ENCODE data around the gene TRIM60.
"Not testable (repeated sequence)": the region's sequence is repeated elsewhere in the genome, so short reads cannot be mapped to it uniquely, and the experiment has no call there.

The TRIM60 gene

DNA sequence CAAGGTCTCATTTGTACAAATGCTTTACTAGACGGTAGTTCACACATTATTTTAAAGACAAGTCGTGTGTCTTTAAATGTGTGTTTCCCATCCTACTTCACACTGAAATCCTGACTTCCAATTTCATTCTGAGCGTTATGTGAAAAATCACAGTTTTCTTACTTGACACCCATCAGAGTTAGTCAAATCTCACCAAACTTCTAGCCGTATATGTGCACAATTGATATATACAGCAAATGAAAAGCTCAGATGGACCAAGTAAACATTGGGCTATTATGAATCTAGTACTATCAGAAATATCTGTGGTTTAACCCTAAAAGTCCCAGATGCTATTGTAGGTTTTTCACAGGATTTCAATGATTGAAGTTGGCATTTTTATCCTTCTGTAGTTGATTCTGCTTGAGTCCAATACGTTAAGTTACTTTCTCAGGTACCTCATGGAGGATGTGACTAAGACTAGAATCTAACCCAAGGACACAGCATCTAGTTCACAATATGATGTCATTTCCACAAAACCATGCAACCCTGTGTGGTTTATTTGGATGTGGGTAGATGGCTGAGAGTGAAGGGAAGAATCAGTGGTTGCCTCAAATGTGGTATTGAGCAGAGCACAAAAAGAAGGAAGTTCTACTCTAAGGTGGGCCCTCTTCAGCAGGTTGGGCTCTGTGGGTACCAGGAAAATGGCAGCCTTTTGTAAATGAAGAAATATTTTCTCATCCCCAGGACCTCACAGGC, 22.1 kb upstream of the TRIM60 start:
- Histone ChIP-seq H3K4me3 (ENCODE audit: low read length) (no peak overlapping the region), H3K27ac (ENCODE audit: low read length) (no peak overlapping the region), H3K4me1 (ENCODE audit: control insufficient read depth, low read depth, low read length) (no peaks in the 10 kb centered on the region), H3K36me3 (ENCODE audit: control insufficient read depth, low read depth, low read length) (no peaks in the 10 kb centered on the region), H3K9me3 (ENCODE audit: control insufficient read depth, low read depth, low read length) (no peaks in the 10 kb centered on the region), H3K27me3 (ENCODE audit: control insufficient read depth, insufficient read depth, low read length) (no peaks in the 10 kb centered on the region), H3K9ac (ENCODE audit: low read length) (no peak overlapping the region)

DNA sequence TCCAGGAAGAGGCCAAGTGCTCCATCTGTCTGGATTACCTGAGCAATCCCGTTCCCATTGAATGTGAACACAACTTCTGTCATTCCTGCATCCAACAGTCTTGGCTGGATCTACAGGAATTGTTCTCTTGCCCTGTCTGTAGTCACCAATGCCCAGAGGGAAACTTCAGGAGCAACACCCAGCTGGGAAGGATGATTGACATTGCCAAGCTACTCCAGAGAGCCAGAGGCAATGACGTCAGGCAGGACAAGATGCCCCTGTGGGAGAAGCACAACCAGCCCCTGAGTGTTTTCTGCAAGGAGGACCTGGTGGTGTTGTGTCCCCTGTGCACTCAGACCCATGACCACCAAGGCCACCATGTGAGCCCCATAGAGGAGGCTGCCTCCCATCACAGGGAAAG, 21.3 kb upstream of the TRIM60 start:
- Histone ChIP-seq H3K27me3 (ENCODE audit: control insufficient read depth, insufficient read depth, low read length) (no peaks in the 10 kb centered on the region), H3K4me3 (ENCODE audit: low read length) (no peak overlapping the region), H3K4me1 (ENCODE audit: control insufficient read depth, low read depth, low read length) (no peaks in the 10 kb centered on the region), H3K27ac (ENCODE audit: low read length) (no peak overlapping the region), H3K9ac (ENCODE audit: low read length) (no peak overlapping the region), H3K9me3 (ENCODE audit: control insufficient read depth, low read depth, low read length) (no peaks in the 10 kb centered on the region), H3K36me3 (ENCODE audit: control insufficient read depth, low read depth, low read length) (no peaks in the 10 kb centered on the region)

DNA sequence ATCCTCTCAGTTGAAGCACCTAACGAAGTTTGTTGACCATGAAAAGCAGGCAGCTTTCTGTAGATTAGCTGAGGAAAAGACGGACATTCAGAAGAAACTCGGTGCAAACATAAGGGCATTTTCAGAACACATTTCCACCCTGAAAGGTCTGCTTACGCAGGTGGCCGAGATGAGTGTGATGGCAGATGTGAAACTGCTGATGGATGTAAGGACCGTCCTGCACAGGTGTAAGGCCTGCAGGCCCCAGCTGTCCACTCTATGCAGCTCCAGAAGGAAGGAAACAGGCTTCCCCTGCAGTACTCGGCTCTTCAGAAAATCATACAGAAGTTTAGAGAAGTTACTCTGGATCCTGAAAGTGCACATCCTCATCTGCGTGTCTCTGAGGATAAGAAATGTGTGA, 20.8 kb upstream of the TRIM60 start:
- no peaks in the 10 kb centered on the region for H3K36me3 ChIP-seq (ENCODE audit: control insufficient read depth, low read depth, low read length)
- H3K4me3 ChIP-seq (ENCODE audit: low read length), result no peak overlapping the region
- H3K9me3 ChIP-seq (ENCODE audit: control insufficient read depth, low read depth, low read length), result no peaks in the 10 kb centered on the region
- H3K27me3 ChIP-seq (ENCODE audit: control insufficient read depth, insufficient read depth, low read length), result no peaks in the 10 kb centered on the region
- no peak overlapping the region for H3K27ac ChIP-seq (ENCODE audit: low read length)
- no peaks in the 10 kb centered on the region for H3K4me1 ChIP-seq (ENCODE audit: control insufficient read depth, low read depth, low read length)
- H3K9ac ChIP-seq (ENCODE audit: low read length), result no peak overlapping the region

DNA sequence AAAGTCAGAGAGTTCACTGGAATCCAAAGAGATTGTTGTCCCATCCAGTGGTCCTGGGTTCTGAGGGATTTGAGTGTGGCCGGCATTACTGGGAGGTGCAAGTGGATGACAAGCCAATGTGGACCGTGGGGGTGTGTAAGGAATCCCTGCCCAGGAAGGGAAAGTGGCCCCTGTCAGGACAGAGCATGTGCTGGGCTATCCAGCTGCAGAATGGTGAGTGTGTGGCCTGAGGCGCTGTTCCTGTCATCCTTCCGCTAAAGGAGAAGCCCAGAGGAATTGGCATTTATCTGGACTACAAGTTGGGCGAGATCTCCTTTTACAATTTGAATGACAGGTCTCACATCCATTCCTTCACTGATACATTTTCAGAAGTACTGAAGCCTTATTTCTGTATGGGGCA, 20.4 kb upstream of the TRIM60 start:
- Histone ChIP-seq H3K9me3 (ENCODE audit: control insufficient read depth, low read depth, low read length) (no peaks in the 10 kb centered on the region), H3K27me3 (ENCODE audit: control insufficient read depth, insufficient read depth, low read length) (no peaks in the 10 kb centered on the region), H3K4me3 (ENCODE audit: low read length) (no peak overlapping the region), H3K9ac (ENCODE audit: low read length) (no peak overlapping the region), H3K36me3 (ENCODE audit: control insufficient read depth, low read depth, low read length) (no peaks in the 10 kb centered on the region), H3K27ac (ENCODE audit: low read length) (no peak overlapping the region), H3K4me1 (ENCODE audit: control insufficient read depth, low read depth, low read length) (no peaks in the 10 kb centered on the region)

DNA sequence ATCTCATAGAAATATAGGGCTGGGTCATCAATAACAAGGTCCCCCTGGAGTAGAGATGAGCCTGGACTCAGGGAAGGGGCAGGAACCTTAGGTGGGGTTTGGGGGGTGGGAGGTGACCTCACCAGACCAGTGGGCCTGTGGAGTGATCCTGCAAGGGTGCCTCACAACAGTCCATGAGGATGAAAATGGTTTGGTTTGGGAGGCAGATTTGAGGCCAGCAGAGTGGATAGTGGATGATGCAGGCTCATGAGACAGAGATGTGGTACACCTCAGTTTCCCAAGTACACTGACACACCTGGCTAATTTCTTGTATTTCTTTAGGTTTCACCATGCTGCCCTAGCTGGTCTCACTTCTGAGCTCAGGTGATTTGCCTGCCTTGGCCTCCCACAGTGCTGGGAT, 18.1 kb upstream of the TRIM60 start:
- Histone ChIP-seq H3K4me3 (ENCODE audit: low read length) (no peak overlapping the region), H3K36me3 (ENCODE audit: control insufficient read depth, low read depth, low read length) (no peaks in the 10 kb centered on the region), H3K9ac (ENCODE audit: low read length) (no peak overlapping the region), H3K4me1 (ENCODE audit: control insufficient read depth, low read depth, low read length) (no peaks in the 10 kb centered on the region), H3K9me3 (ENCODE audit: control insufficient read depth, low read depth, low read length) (no peaks in the 10 kb centered on the region), H3K27me3 (ENCODE audit: control insufficient read depth, insufficient read depth, low read length) (no peaks in the 10 kb centered on the region), H3K27ac (ENCODE audit: low read length) (no peak overlapping the region)

DNA sequence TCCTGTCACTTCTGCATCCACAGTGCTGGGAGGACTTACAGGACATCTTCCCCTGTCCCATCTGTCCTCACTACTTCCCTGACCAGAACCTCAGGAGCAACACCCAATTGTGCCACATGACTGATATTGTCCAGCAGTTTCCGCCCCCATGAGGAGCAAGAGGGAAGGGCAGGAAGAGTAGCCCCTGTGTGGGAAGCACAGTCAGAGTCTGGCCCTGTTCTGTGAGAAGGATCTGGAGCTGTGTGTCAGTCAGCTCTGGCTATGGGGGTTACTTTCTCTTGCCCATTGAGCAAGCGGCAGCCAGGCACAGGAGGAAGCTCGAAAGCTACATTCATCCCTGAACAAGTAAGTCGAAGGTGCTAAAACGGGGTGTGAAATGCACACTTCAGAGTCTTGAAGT, 14.8 kb upstream of the TRIM60 start:
- H3K27ac ChIP-seq (ENCODE audit: low read length), result no peak overlapping the region
- H3K9ac ChIP-seq (ENCODE audit: low read length), result no peak overlapping the region
- no peaks in the 10 kb centered on the region for H3K36me3 ChIP-seq (ENCODE audit: control insufficient read depth, low read depth, low read length)
- no peaks in the 10 kb centered on the region for H3K4me1 ChIP-seq (ENCODE audit: control insufficient read depth, low read depth, low read length)
- no peak overlapping the region for H3K4me3 ChIP-seq (ENCODE audit: low read length)
- H3K9me3 ChIP-seq (ENCODE audit: control insufficient read depth, low read depth, low read length), result no peaks in the 10 kb centered on the region
- no peaks in the 10 kb centered on the region for H3K27me3 ChIP-seq (ENCODE audit: control insufficient read depth, insufficient read depth, low read length)

DNA sequence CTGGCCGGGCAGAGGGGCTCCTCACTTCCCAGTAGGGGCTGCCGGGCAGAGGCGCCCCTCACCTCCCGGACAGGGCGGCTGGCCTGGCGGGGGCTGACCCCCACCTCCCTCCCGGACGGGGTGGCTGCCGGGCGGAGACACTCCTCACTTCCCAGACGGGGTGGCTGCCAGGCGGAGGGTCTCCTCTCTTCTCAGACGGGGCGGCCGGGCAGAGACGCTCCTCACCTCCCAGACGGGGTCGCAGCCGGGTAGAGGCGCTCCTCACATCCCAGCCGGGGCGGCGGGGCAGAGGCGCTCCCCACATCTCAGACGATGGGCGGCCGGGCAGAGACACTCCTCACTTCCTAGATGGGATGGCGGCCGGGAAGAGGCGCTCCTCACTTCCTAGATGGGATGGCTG, 11.8 kb upstream of the TRIM60 start:
- H3K9ac ChIP-seq (ENCODE audit: low read length); H3K27me3 ChIP-seq (ENCODE audit: control insufficient read depth, insufficient read depth, low read length); H3K9me3 ChIP-seq (ENCODE audit: control insufficient read depth, low read depth, low read length); H3K4me3 ChIP-seq (ENCODE audit: low read length); H3K36me3 ChIP-seq (ENCODE audit: control insufficient read depth, low read depth, low read length); H3K27ac ChIP-seq (ENCODE audit: low read length); H3K4me1 ChIP-seq (ENCODE audit: control insufficient read depth, low read depth, low read length): not testable (repeated sequence)

DNA sequence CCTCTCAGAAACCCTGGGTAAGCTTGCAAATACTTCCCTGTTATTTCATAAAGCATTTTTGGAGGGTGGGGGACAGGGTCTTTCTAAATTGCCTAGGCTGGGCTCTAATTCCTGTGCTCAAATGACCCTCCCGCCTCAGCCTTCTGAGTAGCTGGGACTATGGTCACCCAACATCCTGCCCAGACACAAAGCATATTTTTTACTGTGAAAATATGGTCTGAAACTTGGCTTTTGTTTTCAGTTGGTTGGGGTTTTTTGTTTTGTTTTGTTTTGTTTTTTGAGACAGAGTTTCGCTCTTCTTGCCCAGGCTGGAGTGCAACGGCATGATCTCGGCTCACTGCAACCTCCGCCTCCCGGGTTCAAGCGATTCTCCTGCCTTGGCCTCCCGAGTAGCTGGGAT, 6.0 kb upstream of the TRIM60 start:
- not testable (repeated sequence) for H3K9me3 ChIP-seq (ENCODE audit: control insufficient read depth, low read depth, low read length); H3K27ac ChIP-seq (ENCODE audit: low read length); H3K9ac ChIP-seq (ENCODE audit: low read length); H3K36me3 ChIP-seq (ENCODE audit: control insufficient read depth, low read depth, low read length); H3K4me1 ChIP-seq (ENCODE audit: control insufficient read depth, low read depth, low read length); H3K27me3 ChIP-seq (ENCODE audit: control insufficient read depth, insufficient read depth, low read length); H3K4me3 ChIP-seq (ENCODE audit: low read length)

DNA sequence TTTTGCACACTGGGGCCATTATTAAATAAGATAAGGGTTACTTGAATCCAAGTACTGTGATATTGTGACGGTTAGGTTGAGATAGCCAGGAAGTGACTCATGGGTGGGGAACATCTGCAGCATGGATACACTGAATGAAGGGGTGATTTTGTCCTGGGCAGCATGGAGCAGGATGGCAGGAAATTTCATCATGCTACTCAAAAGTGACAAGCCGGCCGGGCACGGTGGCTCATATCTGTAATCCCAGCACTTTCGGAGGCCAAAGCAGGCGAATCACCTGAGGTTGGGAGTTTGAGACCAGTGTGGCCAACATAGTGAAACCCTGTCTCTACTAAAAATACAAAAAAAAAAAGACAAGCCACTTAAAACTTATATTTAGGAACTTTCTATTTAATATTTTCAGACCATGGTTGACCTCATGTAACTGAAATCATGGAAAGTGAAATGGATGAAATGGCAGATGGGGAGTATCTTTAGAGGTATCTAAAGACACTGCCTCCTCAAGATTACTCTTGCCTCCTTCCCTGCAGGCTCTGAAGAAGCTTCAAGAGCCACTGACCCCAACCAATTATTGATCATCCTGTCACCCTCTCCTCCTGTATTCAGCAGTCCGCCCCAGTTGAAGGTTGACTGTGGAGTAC, 3.9 kb upstream of the TRIM60 start:
- H3K27me3 ChIP-seq (ENCODE audit: control insufficient read depth, insufficient read depth, low read length), result no peaks in the 10 kb centered on the region
- no peaks in the 10 kb centered on the region for H3K36me3 ChIP-seq (ENCODE audit: control insufficient read depth, low read depth, low read length)
- no peaks in the 10 kb centered on the region for H3K4me1 ChIP-seq (ENCODE audit: control insufficient read depth, low read depth, low read length)
- H3K27ac ChIP-seq (ENCODE audit: low read length), result no peak overlapping the region
- H3K9ac ChIP-seq (ENCODE audit: low read length), result no peak overlapping the region
- H3K9me3 ChIP-seq (ENCODE audit: control insufficient read depth, low read depth, low read length), result no peaks in the 10 kb centered on the region
- no peak overlapping the region for H3K4me3 ChIP-seq (ENCODE audit: low read length)

DNA sequence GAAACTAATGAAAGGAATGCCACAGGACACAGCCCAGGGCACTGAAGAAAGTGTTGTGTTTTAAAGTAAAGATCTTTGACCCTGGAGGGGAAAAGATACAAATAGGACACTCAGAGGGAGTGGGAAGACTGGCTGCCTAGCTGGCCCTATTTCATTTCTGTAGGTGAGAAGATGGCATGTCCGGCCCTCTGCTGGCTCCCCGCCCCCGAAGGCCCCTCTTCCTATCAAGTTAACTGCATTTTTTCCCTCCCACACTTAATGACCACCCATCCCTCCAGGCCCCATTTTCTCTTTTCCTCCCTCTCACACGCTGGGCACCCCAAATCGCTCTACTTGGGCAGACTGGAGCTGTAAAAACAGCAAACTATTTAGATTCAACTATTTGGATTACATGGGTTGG, 16.4 kb downstream of the TRIM60 start:
- Histone ChIP-seq H3K9ac (ENCODE audit: low read length) (no peak overlapping the region), H3K9me3 (ENCODE audit: control insufficient read depth, low read depth, low read length) (no peaks in the 10 kb centered on the region), H3K4me3 (ENCODE audit: low read length) (no peak overlapping the region), H3K27me3 (ENCODE audit: control insufficient read depth, insufficient read depth, low read length) (no peaks in the 10 kb centered on the region), H3K4me1 (ENCODE audit: control insufficient read depth, low read depth, low read length) (no peaks in the 10 kb centered on the region), H3K27ac (ENCODE audit: low read length) (no peak overlapping the region), H3K36me3 (ENCODE audit: control insufficient read depth, low read depth, low read length) (no peaks in the 10 kb centered on the region)

DNA sequence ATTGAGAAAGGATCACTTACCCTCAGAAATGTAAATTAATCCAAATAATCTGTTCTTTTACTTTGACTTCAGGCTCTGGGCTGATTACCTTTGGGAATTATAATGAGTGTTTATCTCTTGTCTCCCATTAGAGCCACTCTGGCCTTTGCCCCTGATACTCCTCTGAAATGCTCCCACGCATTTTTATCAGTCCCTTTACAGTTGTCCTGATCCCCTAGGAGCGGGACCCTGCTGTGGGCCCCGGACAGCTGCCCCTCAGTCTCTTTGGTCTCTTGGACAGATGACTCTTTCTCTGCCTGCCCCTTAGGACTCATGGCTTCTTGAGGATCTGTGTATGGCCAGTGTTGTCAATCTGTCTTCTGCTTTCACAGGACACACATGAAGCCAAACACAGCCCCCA, 20.8 kb downstream of the TRIM60 start:
- H3K27ac ChIP-seq (ENCODE audit: low read length), result no peak overlapping the region
- H3K4me1 ChIP-seq (ENCODE audit: control insufficient read depth, low read depth, low read length), result no peaks in the 10 kb centered on the region
- H3K36me3 ChIP-seq (ENCODE audit: control insufficient read depth, low read depth, low read length), result no peaks in the 10 kb centered on the region
- H3K9me3 ChIP-seq (ENCODE audit: control insufficient read depth, low read depth, low read length), result no peaks in the 10 kb centered on the region
- no peaks in the 10 kb centered on the region for H3K27me3 ChIP-seq (ENCODE audit: control insufficient read depth, insufficient read depth, low read length)
- H3K9ac ChIP-seq (ENCODE audit: low read length), result no peak overlapping the region
- no peak overlapping the region for H3K4me3 ChIP-seq (ENCODE audit: low read length)

DNA sequence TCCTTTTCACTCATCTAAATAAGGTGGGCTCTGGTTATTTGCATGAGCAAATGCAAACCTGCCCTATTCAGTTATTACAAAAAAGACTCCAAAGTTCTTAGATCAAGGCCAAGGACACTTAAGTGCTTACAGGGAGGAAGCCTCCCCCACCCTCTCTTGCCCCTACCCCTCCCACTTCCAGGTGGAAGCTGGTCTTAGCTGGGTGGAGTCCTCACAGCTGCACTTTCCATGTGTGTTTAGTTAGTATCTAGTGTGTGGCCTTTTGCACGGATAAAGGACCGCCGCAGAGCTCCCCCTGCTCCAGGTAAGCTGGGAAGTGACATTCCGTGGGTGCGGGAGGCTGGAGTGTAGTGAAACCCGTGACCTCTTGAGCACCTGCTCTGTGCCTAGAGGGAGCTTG, 21.8 kb downstream of the TRIM60 start, which contains the start of gene TRIM75:
TSS of gene TRIM75 (plus strand) at position 222 of the 400 bp plus-strand sequence. CDS start 5,282 bp downstream, outside the sequence.
- H3K9ac ChIP-seq (ENCODE audit: low read length), result no peak within 1 kb of the TSS
- H3K4me1 ChIP-seq (ENCODE audit: control insufficient read depth, low read depth, low read length), result no peaks in the 10 kb centered on the region
- H3K9me3 ChIP-seq (ENCODE audit: control insufficient read depth, low read depth, low read length), result no peaks in the 10 kb centered on the region
- no peaks in the 10 kb centered on the region for H3K27me3 ChIP-seq (ENCODE audit: control insufficient read depth, insufficient read depth, low read length)
- H3K4me3 ChIP-seq (ENCODE audit: low read length), result no peak within 1 kb of the TSS
- H3K27ac ChIP-seq (ENCODE audit: low read length), result no peak within 1 kb of the TSS
- H3K36me3 ChIP-seq (ENCODE audit: control insufficient read depth, low read depth, low read length), result no peaks in the 10 kb centered on the region

Measured in iPS-18a (cell line).